Choroid plexus epithelial cell (primary cell): Measurements from ENCODE around the gene SCAI.
"Not testable (repeated sequence)": the region's sequence is repeated elsewhere in the genome, so short reads cannot be mapped to it uniquely, and the experiment has no call there.

Experiments
- DNase-seq: peaks from one replicate; pipeline ENCODE4 v3.0.0-alpha.2; 2010; ENCODE audit warnings: low read depth
- H3K4me3 ChIP-seq: 2 replicates; pipeline ENCODE4 v1.5.1; 2011; ENCODE audit warnings: low read depth, mild to moderate bottlenecking, control low read depth, low read length, moderate library complexity
- TF ChIP-seq, protein P1 (sequence below): conservative IDR thresholded peaks from 2 replicates; pipeline ENCODE4 v1.5.1; 2011; ENCODE audit warnings: low read depth, mild to moderate bottlenecking, control low read depth, inconsistent platforms, low read length, moderate library complexity

Gene SCAI

DNA sequence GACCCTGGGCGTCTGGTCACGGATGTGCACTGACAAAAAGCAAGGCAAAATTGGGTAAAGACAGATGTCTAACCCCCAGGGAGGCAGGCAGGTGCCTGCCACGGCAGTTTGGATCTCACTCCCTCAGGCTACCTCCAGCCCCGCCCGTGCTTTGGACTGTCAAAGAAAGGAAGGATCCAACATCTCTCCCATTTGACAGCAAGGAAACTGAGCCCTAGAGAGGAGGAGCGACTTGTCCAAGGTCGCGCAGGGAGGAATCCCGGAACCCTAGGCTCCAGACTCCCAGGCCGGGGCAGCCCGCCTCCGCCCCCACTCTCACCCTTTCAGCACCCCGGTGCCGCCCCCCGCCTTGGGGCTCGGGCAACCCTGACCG, 202.8 kb downstream of the SCAI start:
- DNase-seq = no peak
- peak overlapping the region; percentile 89 for H3K4me3 ChIP-seq

GRCh38 chr9:124939944-124940343, 203.4 kb downstream of the SCAI start:
- TF ChIP-seq, protein P1, sequence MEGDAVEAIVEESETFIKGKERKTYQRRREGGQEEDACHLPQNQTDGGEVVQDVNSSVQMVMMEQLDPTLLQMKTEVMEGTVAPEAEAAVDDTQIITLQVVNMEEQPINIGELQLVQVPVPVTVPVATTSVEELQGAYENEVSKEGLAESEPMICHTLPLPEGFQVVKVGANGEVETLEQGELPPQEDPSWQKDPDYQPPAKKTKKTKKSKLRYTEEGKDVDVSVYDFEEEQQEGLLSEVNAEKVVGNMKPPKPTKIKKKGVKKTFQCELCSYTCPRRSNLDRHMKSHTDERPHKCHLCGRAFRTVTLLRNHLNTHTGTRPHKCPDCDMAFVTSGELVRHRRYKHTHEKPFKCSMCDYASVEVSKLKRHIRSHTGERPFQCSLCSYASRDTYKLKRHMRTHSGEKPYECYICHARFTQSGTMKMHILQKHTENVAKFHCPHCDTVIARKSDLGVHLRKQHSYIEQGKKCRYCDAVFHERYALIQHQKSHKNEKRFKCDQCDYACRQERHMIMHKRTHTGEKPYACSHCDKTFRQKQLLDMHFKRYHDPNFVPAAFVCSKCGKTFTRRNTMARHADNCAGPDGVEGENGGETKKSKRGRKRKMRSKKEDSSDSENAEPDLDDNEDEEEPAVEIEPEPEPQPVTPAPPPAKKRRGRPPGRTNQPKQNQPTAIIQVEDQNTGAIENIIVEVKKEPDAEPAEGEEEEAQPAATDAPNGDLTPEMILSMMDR = no peak
- H3K4me3 ChIP-seq = peak overlapping the region; percentile 89
- DNase-seq = no peak

More for the DNA sequence above, 202.8 kb downstream of the SCAI start:
- TF ChIP-seq, protein P1 = no peak

GRCh38 chr9:124934290-124934689, 209.0 kb downstream of the SCAI start:
- no peak overlapping the region for H3K4me3 ChIP-seq
- DNase-seq = peak; percentile 59
- TF ChIP-seq, protein P1 = no peak

DNA sequence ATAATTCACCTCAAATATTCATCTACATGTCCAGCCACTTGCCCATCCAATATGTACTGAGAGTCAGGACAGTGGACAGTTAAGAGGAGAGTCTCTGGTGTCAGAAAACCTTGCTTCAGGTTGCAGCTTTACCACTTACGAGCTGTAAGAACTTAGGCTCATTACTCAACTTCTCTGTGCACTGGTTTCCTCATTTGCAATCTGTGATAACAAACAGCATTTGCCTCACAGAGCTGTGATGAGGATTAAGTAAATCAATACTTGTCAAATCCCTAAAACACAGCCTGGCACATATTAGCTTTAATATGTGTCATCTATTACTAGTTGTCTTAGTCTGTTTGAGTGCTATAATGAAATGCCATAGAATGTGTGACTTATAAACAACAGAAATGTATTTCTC, 211.0 kb downstream of the SCAI start:
- DNase-seq = no peak
- TF ChIP-seq, protein P1 = no peak
- H3K4me3 ChIP-seq = no peak overlapping the region

GRCh38 chr9:124929464-124929863, 213.9 kb downstream of the SCAI start:
- no peak overlapping the region for H3K4me3 ChIP-seq
- DNase-seq = no peak
- TF ChIP-seq, protein P1 = no peak

- TF ChIP-seq, protein P1 = no peak
- no peak overlapping the region for H3K4me3 ChIP-seq
- no peak for DNase-seq
Observed at GRCh38 chr9:124928116-124928515, 215.2 kb downstream of the SCAI start.

DNA sequence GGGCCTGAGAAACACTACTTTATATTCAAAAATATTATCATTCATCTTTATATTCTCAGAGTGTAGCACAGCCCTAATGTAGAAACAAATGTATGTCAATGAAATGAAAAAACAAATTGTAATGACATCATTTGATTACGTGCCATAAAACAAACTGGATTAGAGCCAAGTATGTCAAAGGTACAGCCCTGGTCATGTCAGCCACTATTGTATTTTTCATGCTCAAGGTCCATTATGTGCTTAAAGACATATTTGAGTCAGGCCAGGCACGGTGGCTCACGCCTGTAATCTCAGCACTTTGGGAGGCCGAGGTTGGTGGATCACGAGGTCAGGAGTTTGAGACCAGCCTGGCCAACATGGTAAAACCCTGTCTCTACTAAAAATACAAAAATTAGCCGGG, 222.9 kb downstream of the SCAI start:
- DNase-seq = peak; percentile 22
- not testable (repeated sequence) for H3K4me3 ChIP-seq
